ENCODE results near the gene TMEM25. TPM values are rescaled to one million over a fixed set of nuclear protein-coding genes. Genes with fewer than 3 reads are reported as not detected.
"Not testable (repeated sequence)": the region's sequence is repeated elsewhere in the genome, so short reads cannot be mapped to it uniquely, and the experiment has no call there.

TMEM25 gene
- total RNA-seq, 1 donor from 2014 or later = 26.3 TPM

GRCh38 chr11:118574636-118575035, 43.6 kb downstream of the TMEM25 start:
- H3K27ac ChIP-seq = no peak overlapping the region
- peaks cover 7% of the 10 kb centered on the region for H3K36me3 ChIP-seq
- DNase-seq (no peak), ATAC-seq (no peak)
- peaks cover 51% of the 10 kb centered on the region for H3K4me1 ChIP-seq
- no peaks in the 10 kb centered on the region for H3K27me3 ChIP-seq
- no peak for TF ChIP-seq CTCF (IDR thresholded peaks at IDR 0.05)
- intact Hi-C loops (cut with DNase I) = no loop called here
- no peaks in the 10 kb centered on the region for H3K9me3 ChIP-seq
- peak overlapping the region; percentile 99 for H3K4me3 ChIP-seq

GRCh38 chr11:118577995-118578394, 47.0 kb downstream of the TMEM25 start:
- H3K27ac ChIP-seq; H3K4me3 ChIP-seq; DNase-seq; H3K27me3 ChIP-seq; ATAC-seq; intact Hi-C loops (cut with DNase I); H3K9me3 ChIP-seq: not testable (repeated sequence)
- Histone ChIP-seq H3K36me3 (peaks cover 34% of the 10 kb centered on the region), H3K4me1 (peaks cover 51% of the 10 kb centered on the region)

GRCh38 chr11:118581057-118581456, 50.1 kb downstream of the TMEM25 start:
- Histone ChIP-seq H3K27ac (no peak overlapping the region), H3K4me1 (peaks cover 25% of the 10 kb centered on the region), H3K36me3 (peaks cover 65% of the 10 kb centered on the region), H3K9me3 (no peaks in the 10 kb centered on the region), H3K27me3 (no peaks in the 10 kb centered on the region), H3K4me3 (no peak overlapping the region)
- DNase-seq (no peak), ATAC-seq (no peak)
- TF ChIP-seq CTCF (IDR thresholded peaks at IDR 0.05) = no peak
- intact Hi-C loops (cut with DNase I) = no loop called here

Other genes with a start within 250 kb of the TMEM25 start
- gene CD3E, start 226.5 kb upstream of the TMEM25 start, total RNA-seq = 14.5 TPM
- 8.5 TPM for gene CD3D, start 188.5 kb upstream of the TMEM25 start, total RNA-seq
- 6.5 TPM for gene CD3G, start 186.8 kb upstream of the TMEM25 start, total RNA-seq
- 40.0 TPM for gene UBE4A, start 171.6 kb upstream of the TMEM25 start, total RNA-seq
- 140 TPM for gene ATP5MG, start 129.6 kb upstream of the TMEM25 start, total RNA-seq
- 64.7 TPM for gene KMT2A, start 94.7 kb upstream of the TMEM25 start, total RNA-seq
- gene TTC36, start 3.7 kb upstream of the TMEM25 start, total RNA-seq = 1.9 TPM
- gene IFT46, start 34.7 kb downstream of the TMEM25 start, total RNA-seq = 18.2 TPM
- 120 TPM for gene ARCN1, start 41.2 kb downstream of the TMEM25 start, total RNA-seq
- 79.6 TPM for gene PHLDB1, start 76.4 kb downstream of the TMEM25 start, total RNA-seq
- 0.46 TPM for gene TREH, start 148.5 kb downstream of the TMEM25 start, total RNA-seq